GM18508 (cell line): ENCODE data around the gene MMD.
"Not testable (repeated sequence)": the region's sequence is repeated elsewhere in the genome, so short reads cannot be mapped to it uniquely, and the experiment has no call there.

Experiments used
- ATAC-seq: cut with Tn5 transposase; IDR thresholded peaks from one replicate; pipeline ENCODE4 v1.9.1; 2021; ENCODE audit warnings: moderate number of reproducible peaks; ENCODE audit not compliant: insufficient read depth, unreplicated experiment

The MMD gene

GRCh38 chr17:55444471-55445441 is 23.1 kb upstream of the MMD start:
- ATAC-seq: peak; percentile 78

- ATAC-seq: no peak
Measured at GRCh38 chr17:55443904-55444303, 22.3 kb upstream of the MMD start.

- no peak for ATAC-seq
Measured at GRCh38 chr17:55442953-55443683, 21.5 kb upstream of the MMD start.

- no peak for ATAC-seq
Measured at GRCh38 chr17:55442462-55442861, 20.8 kb upstream of the MMD start.

- ATAC-seq: no peak
Measured at GRCh38 chr17:55441544-55441943, 19.9 kb upstream of the MMD start.

- ATAC-seq: no peak
Measured at GRCh38 chr17:55440391-55440790, 18.8 kb upstream of the MMD start.

- ATAC-seq: peak; percentile 42
Measured at GRCh38 chr17:55437159-55437605, 15.5 kb upstream of the MMD start.

GRCh38 chr17:55436224-55437158 is 14.9 kb upstream of the MMD start:
- ATAC-seq: peak; percentile 11

- no peak for ATAC-seq
Measured at GRCh38 chr17:55435408-55435807, 13.8 kb upstream of the MMD start.

- no peak for ATAC-seq
Measured at GRCh38 chr17:55434721-55435120, 13.1 kb upstream of the MMD start.

- no peak for ATAC-seq
Measured at GRCh38 chr17:55433629-55434422, 12.2 kb upstream of the MMD start.

GRCh38 chr17:55433029-55433628 is 11.5 kb upstream of the MMD start:
- no peak for ATAC-seq

GRCh38 chr17:55432358-55433028 is 10.9 kb upstream of the MMD start:
- ATAC-seq: no peak

- ATAC-seq: not testable (repeated sequence)
Measured at GRCh38 chr17:55431914-55432313, 10.3 kb upstream of the MMD start.

GRCh38 chr17:55430541-55431288 is 9.1 kb upstream of the MMD start:
- ATAC-seq: no peak

GRCh38 chr17:55427587-55427882 is 5.9 kb upstream of the MMD start:
- ATAC-seq: no peak

GRCh38 chr17:55426851-55427586 is 5.4 kb upstream of the MMD start:
- no peak for ATAC-seq
